Measurements from ENCODE around the gene LRG1.
A peak's percentile ranks its signal among the peaks of the same experiment; 100 is the strongest.

The LRG1 gene

GRCh38 chr19:4584670-4585460 lies 45.0 kb upstream of the LRG1 start:
- peak overlapping the region; percentile 43 to 62 for H3K4me3 ChIP-seq (replicated peaks in 1 of 2; ENCODE audit: low read depth in 2 of 2, low read length in 2 of 2)
- DNase-seq (ENCODE audit: low read depth in 2 of 2): no peak
- no peak for TF ChIP-seq CTCF (IDR thresholded peaks at IDR 0.05; ENCODE audit: low read depth, low read length)

GRCh38 chr19:4583961-4584669 lies 44.3 kb upstream of the LRG1 start:
- no peak for TF ChIP-seq CTCF (IDR thresholded peaks at IDR 0.05; ENCODE audit: low read depth, low read length)
- peak overlapping the region; percentile 43 to 62 for H3K4me3 ChIP-seq (replicated peaks in 1 of 2; ENCODE audit: low read depth in 2 of 2, low read length in 2 of 2)
- peak; percentile 32 to 66 for DNase-seq (ENCODE audit: low read depth in 2 of 2)

GRCh38 chr19:4582980-4583842 lies 43.4 kb upstream of the LRG1 start:
- no peak overlapping the region for H3K4me3 ChIP-seq (replicated peaks in 1 of 2; ENCODE audit: low read depth in 2 of 2, low read length in 2 of 2)
- DNase-seq (ENCODE audit: low read depth in 2 of 2): no peak
- no peak for TF ChIP-seq CTCF (IDR thresholded peaks at IDR 0.05; ENCODE audit: low read depth, low read length)

- TF ChIP-seq CTCF (IDR thresholded peaks at IDR 0.05; ENCODE audit: low read depth, low read length): no peak
- no peak overlapping the region for H3K4me3 ChIP-seq (replicated peaks in 1 of 2; ENCODE audit: low read depth in 2 of 2, low read length in 2 of 2)
- DNase-seq (ENCODE audit: low read depth in 2 of 2): peak in 1 of 2 donors; percentile 67
Measured at GRCh38 chr19:4581666-4582553, 42.1 kb upstream of the LRG1 start.

- H3K4me3 ChIP-seq (replicated peaks in 1 of 2; ENCODE audit: low read depth in 2 of 2, low read length in 2 of 2): peak overlapping the region; percentile 34 to 81
- no peak for TF ChIP-seq CTCF (IDR thresholded peaks at IDR 0.05; ENCODE audit: low read depth, low read length)
- DNase-seq (ENCODE audit: low read depth in 2 of 2): no peak
Measured at GRCh38 chr19:4580961-4581665, 41.3 kb upstream of the LRG1 start.
